Endothelial cell of umbilical vein (primary cell): ENCODE data around the gene HSPA9. TPM values are rescaled to one million over a fixed set of nuclear protein-coding genes. Genes with fewer than 3 reads are reported as not detected.

Source experiments
- BruUV-seq: library from RNA; stranded (reverse); fragments of 400-500 nt; replicated peaks from 2 replicates; lab custom pipeline; 2021; lab: Mats Ljungman, UMichigan
- CTCF ChIA-PET: fragments of 300-600, 350-600 bp; sonication (Branson Sonifier 250); formaldehyde crosslinking; loops from one replicate; lab custom pipeline; 2021; ENCODE audit warnings: antibody characterized with exemption, inconsistent platforms; lab: Charles Lee
- POLR2A ChIA-PET: fragments of 300-600, 350-600 bp; sonication (Branson Sonifier 250); formaldehyde crosslinking; loops from one replicate; lab custom pipeline; 2021; ENCODE audit warnings: antibody characterized with exemption, inconsistent platforms; lab: Charles Lee
- DNase-seq: peaks from one replicate; pipeline ENCODE4 v3.0.0-alpha.2; 2011; ENCODE audit warnings: low read depth, low spot score
- FAIRE-seq: peaks from 2 replicates; lab custom pipeline; 2011; peaks lifted over from hg19 to GRCh38; lab: Jason Lieb, UNC
- H2AFZ ChIP-seq: 2 replicates; pipeline ENCODE4 v1.6.0; 2012; ENCODE audit warnings: low read depth, low read length, control low read depth, inconsistent platforms
- H3K27ac ChIP-seq: 2 replicates; pipeline ENCODE4 v1.5.1; 2011; ENCODE audit warnings: low read depth, mild to moderate bottlenecking, control low read depth, low read length, moderate library complexity; ENCODE audit not compliant: insufficient read depth
- H3K27me3 ChIP-seq, 2 experiments: 2 replicates each; pipeline versions ENCODE4 v1.6.0 to v1.6.1; 2011; ENCODE audit warnings: low read length in 2 of 2, mixed read lengths in 1 of 2; ENCODE audit not compliant: control insufficient read depth in 2 of 2, insufficient read depth in 2 of 2
- H3K36me3 ChIP-seq, 2 experiments: 2 replicates in 1 of 2; 3 replicates in 1 of 2; pipeline ENCODE4 v1.5.1; 2011; ENCODE audit warnings: low read length in 2 of 2, mild to moderate bottlenecking in 1 of 2, moderate library complexity in 1 of 2; ENCODE audit not compliant: control insufficient read depth in 2 of 2, insufficient read depth in 2 of 2; ENCODE audit errors: extremely low read depth in 1 of 2
- H3K4me1 ChIP-seq: 3 replicates; pipeline ENCODE4 v1.5.1; 2011; ENCODE audit warnings: mild to moderate bottlenecking, low read length; ENCODE audit not compliant: control insufficient read depth, insufficient read depth; ENCODE audit errors: extremely low read depth
- H3K4me2 ChIP-seq: 2 replicates; pipeline ENCODE4 v1.6.1; 2011; ENCODE audit warnings: low read length, control low read depth, mixed read lengths; ENCODE audit not compliant: insufficient read depth
- H3K4me3 ChIP-seq, 3 experiments: fragments of 200-600 bp in 1 of 3; sonication (generic), shearing (Covaris generic) in 1 of 3; replicated peaks in 1 of 3; 2 replicates each; pipeline ENCODE4 v1.5.1; 2011 to 2016; ENCODE audit warnings: control low read depth in 3 of 3, low read length in 3 of 3, mild to moderate bottlenecking in 2 of 3, inconsistent platforms in 1 of 3, low read depth in 1 of 3, moderate library complexity in 1 of 3; ENCODE audit not compliant: insufficient read depth in 1 of 3
- H3K79me2 ChIP-seq: 2 replicates; pipeline ENCODE4 v1.6.0; 2012; ENCODE audit warnings: low read length, inconsistent platforms; ENCODE audit not compliant: control insufficient read depth, insufficient read depth
- H3K9ac ChIP-seq: replicated peaks from 2 replicates; pipeline ENCODE3; 2011; ENCODE audit warnings: low read length, control low read depth; ENCODE audit not compliant: insufficient read depth; ENCODE audit errors: extremely low read depth
- H3K9me1 ChIP-seq: replicated peaks from 3 replicates; pipeline ENCODE4 v1.6.0; 2011; ENCODE audit warnings: mild to moderate bottlenecking, low read length; ENCODE audit not compliant: control insufficient read depth, insufficient read depth; ENCODE audit errors: extremely low read depth
- H3K9me3 ChIP-seq: replicated peaks from 2 replicates; pipeline ENCODE4 v1.5.1; 2012; ENCODE audit warnings: low read length, inconsistent platforms; ENCODE audit not compliant: control insufficient read depth, insufficient read depth
- H4K20me1 ChIP-seq: replicated peaks from 2 replicates; pipeline ENCODE3; 2011; ENCODE audit warnings: mild to moderate bottlenecking, low read length; ENCODE audit not compliant: control insufficient read depth, insufficient read depth; ENCODE audit errors: extremely low read depth
- CTCF ChIP-seq, 2 donors: IDR thresholded peaks; 1 replicate in 1 of 2; 2 replicates in 1 of 2; pipeline ENCODE4 v1.5.1; 2011; ENCODE audit warnings: low read length in 2 of 2, mild to moderate bottlenecking in 2 of 2, moderate library complexity in 2 of 2, control low read depth in 1 of 2, inconsistent platforms in 1 of 2, low read depth in 1 of 2; ENCODE audit not compliant: insufficient read depth in 1 of 2; ENCODE audit errors: extremely low read depth in 1 of 2
- EZH2 ChIP-seq: IDR thresholded peaks from 2 replicates; pipeline ENCODE4 v1.6.1; 2012; ENCODE audit warnings: borderline replicate concordance, low read depth, mild to moderate bottlenecking, moderate library complexity, low read length, inconsistent platforms; ENCODE audit not compliant: severe bottlenecking
- FOS ChIP-seq: IDR thresholded peaks from 2 replicates; pipeline ENCODE4 v1.6.1; 2011; ENCODE audit warnings: mild to moderate bottlenecking, low read length, moderate library complexity, borderline replicate concordance; ENCODE audit not compliant: insufficient read depth
- MYC ChIP-seq: IDR thresholded peaks from one replicate; pipeline ENCODE4 v1.6.1; 2011; ENCODE audit warnings: mild to moderate bottlenecking, low read depth, low read length
- POLR2AphosphoS5 ChIP-seq: IDR thresholded peaks from 2 replicates; pipeline ENCODE4 v1.6.1; 2012; ENCODE audit warnings: low read depth, mild to moderate bottlenecking, control low read depth, low read length, moderate library complexity; ENCODE audit not compliant: insufficient read depth
- dilution Hi-C: fragments of 300-500 bp; cut with MboI; formaldehyde crosslinking; loops from one replicate; pipeline ENCODE4 v1.15.0; 2019; ENCODE audit warnings: low sequenced_read_pairs; ENCODE audit not compliant: extremely low pct_ligation_motif_present
- intact Hi-C: fragments of 100-400 bp; cut with micrococcal nuclease; formaldehyde crosslinking; loops from one replicate; pipeline ENCODE4 v1.10.0; 2022
- polyA plus RNA-seq, 4 experiments: library from polyadenylated mRNA; depleted of rRNA in 3 of 4; stranded (reverse) in 3 of 4; unstranded in 1 of 4; fragments of >200 nt; gene quantifications; 2 replicates each; pipeline versions ENCODE4 v1.2.1 to v1.2.3, GENCODE V29; 2011 to 2012; ENCODE audit warnings: missing spikeins in 1 of 4
- total RNA-seq: library from RNA; stranded (reverse); gene quantifications from 2 replicates; pipeline ENCODE4 v1.2.3, GENCODE V29; 2021

The HSPA9 gene
- total and polyA plus RNA-seq, 2 donors (not counting 3 experiments of a cell fraction or from before 2014, with no cell fraction given), result 99.6 to 192 TPM

DNA sequence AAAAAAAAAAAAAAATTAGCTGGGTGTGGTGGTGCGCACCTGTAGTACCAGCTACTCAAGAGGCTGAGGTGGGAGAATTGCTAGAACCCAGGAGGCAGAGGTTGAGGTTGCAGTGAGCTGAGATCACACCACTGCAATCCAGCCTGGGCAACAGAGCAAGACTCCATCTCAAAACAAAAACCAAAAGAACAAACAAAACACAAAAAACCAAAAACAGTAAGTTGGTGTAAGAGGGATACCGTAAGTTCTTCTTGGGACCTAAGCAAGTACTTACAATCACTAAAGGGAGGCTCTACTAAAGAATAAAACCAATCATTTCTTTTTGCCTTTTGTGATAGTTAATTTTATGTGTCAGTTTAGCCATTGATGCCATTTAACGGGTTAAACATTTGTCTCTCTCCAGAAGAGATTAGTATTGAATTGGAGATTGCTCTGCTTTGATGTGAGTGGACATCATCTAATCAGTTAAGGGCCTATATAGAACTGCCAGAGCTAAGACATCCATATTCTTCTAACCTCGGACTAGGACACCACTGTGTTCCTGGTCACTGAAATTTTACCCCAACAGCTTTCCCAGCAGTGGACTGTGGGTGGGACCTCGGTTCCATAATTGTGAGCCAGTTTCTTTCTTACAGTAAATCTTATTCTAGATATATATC lies 21.6 kb downstream of the HSPA9 start:
- dilution Hi-C loops, result no loop called here

More for the DNA sequence above, 21.6 kb downstream of the HSPA9 start:
- no TSS peak for BruUV-seq
- ChIA-PET CTCF (interaction anchor here (0.9 to 1.3 kb wide), 2 partner anchors 10 to 50 kb away, joined by 3 to 7 read pairs; partner anchors contain the start of gene ETF1), POLR2A (interaction anchor here (0.7 kb wide), 1 partner anchor 11 kb away, joined by 7 read pairs; no protein-coding TSS in a partner anchor)
- peaks cover under 1% of the 10 kb centered on the region for H3K79me2 ChIP-seq
- intact Hi-C loops, result no loop called here
- no peaks in the 10 kb centered on the region for H3K9me1 ChIP-seq
- no peaks in the 10 kb centered on the region for H3K4me1 ChIP-seq
- H3K4me2 ChIP-seq, result no peak overlapping the region
- FAIRE-seq, result no peak
- H3K4me3 ChIP-seq, result no peak overlapping the region
- H2AFZ ChIP-seq, result no peak overlapping the region
- no peak overlapping the region for H3K9ac ChIP-seq
- H3K27me3 ChIP-seq, result no peaks in the 10 kb centered on the region
- no peaks in the 10 kb centered on the region for H4K20me1 ChIP-seq
- H3K27ac ChIP-seq, result no peak overlapping the region
- no peaks in the 10 kb centered on the region for H3K9me3 ChIP-seq
- H3K36me3 ChIP-seq, result peaks cover 14 to 26% of the 10 kb centered on the region in 2 experiments
- DNase-seq, result no peak
- no peak for TF ChIP-seq FOS
- peak; percentile 50 for TF ChIP-seq POLR2AphosphoS5
- no peak for TF ChIP-seq EZH2
- no peak for TF ChIP-seq CTCF (IDR thresholded peaks at IDR 0.05; ENCODE audit: extremely low read depth in 1 of 2, insufficient read depth in 1 of 2, low read depth in 1 of 2, low read length in 2 of 2)
- no peak for TF ChIP-seq MYC
